HCT116 (cell line): ENCODE results near the gene NCKAP5. TPM values are rescaled to one million over a fixed set of nuclear protein-coding genes. Genes with fewer than 3 reads are reported as not detected.

ENCODE experiments used
- ATAC-seq: fragments of 200-7000 bp; cut with Tn5 transposase; 2 replicates; pipeline ENCODE4 v1.9.1; 2020; ENCODE audit warnings: mild to moderate bottlenecking, moderate library complexity
- BruUV-seq: library from RNA; stranded (reverse); fragments of 400-500 nt; replicated peaks from 2 replicates; lab custom pipeline; 2021; lab: Mats Ljungman, UMichigan
- CTCF ChIA-PET: fragments of 300-600 bp; sonication (Branson Sonifier 250); formaldehyde crosslinking; loops from one replicate; lab custom pipeline; 2021; ENCODE audit warnings: antibody characterized with exemption; lab: Charles Lee
- POLR2A ChIA-PET: fragments of 300-600, 350-600 bp; sonication (Branson Sonifier 250); formaldehyde crosslinking; loops from one replicate; lab custom pipeline; 2021; ENCODE audit warnings: antibody characterized with exemption; lab: Charles Lee
- RAD21 ChIA-PET, 2 experiments: fragments of 300-600 bp; sonication (Branson Sonifier 250); formaldehyde crosslinking; loops; one replicate each; lab custom pipeline; 2023; ENCODE audit warnings: low total read pairs in 2 of 2; ENCODE audit not compliant: uncharacterized antibody in 2 of 2, unreplicated experiment in 2 of 2, low non-redundant PET in 1 of 2; lab: Charles Lee
- DNase-seq: peaks from one replicate; pipeline ENCODE4 v3.0.0-alpha.2; 2010; ENCODE audit warnings: low read depth, low spot score
- H2AFZ ChIP-seq: fragments of 200-600 bp; shearing (Covaris generic), sonication (generic); 2 replicates; pipeline ENCODE4 v1.6.1; 2017; ENCODE audit warnings: low read depth, mixed run types, mixed read lengths, antibody characterized with exemption, low read length; ENCODE audit not compliant: poor library complexity, severe bottlenecking
- H3K27ac ChIP-seq: 2 replicates; pipeline ENCODE4 v1.5.1; 2012; ENCODE audit warnings: low read depth, low read length
- H3K27me3 ChIP-seq: fragments of 200-600 bp; sonication (generic); 2 replicates; pipeline ENCODE4 v1.6.1; 2016; ENCODE audit warnings: mixed run types, low read length, mixed read lengths; ENCODE audit not compliant: insufficient read depth
- H3K36me3 ChIP-seq, 2 experiments: fragments of 200-500 bp in 1 of 2; fragments of 200-600 bp in 1 of 2; sonication (Bioruptor generic) in 1 of 2; sonication (generic) in 1 of 2; 2 replicates each; pipeline versions ENCODE4 v1.5.1 to v1.6.1; 2014 to 2016; ENCODE audit warnings: low read length in 2 of 2, inconsistent platforms in 1 of 2, mixed read lengths in 1 of 2, mixed run types in 1 of 2; ENCODE audit not compliant: insufficient read depth in 2 of 2, control insufficient read depth in 1 of 2
- H3K4me1 ChIP-seq, 2 experiments: fragments of 200-600 bp in 1 of 2; sonication (generic) in 1 of 2; 2 replicates each; pipeline versions ENCODE4 v1.5.1 to v1.6.1; 2012 to 2017; ENCODE audit warnings: low read length in 2 of 2, inconsistent platforms in 1 of 2, mild to moderate bottlenecking in 1 of 2, mixed read lengths in 1 of 2, mixed run types in 1 of 2, moderate library complexity in 1 of 2; ENCODE audit not compliant: insufficient read depth in 2 of 2, control insufficient read depth in 1 of 2
- H3K4me2 ChIP-seq: fragments of 200-600 bp; sonication (generic); 2 replicates; pipeline ENCODE4 v1.6.1; 2017; ENCODE audit warnings: mixed run types, low read length, mixed read lengths
- H3K4me3 ChIP-seq, 2 experiments: fragments of 200-600 bp in 1 of 2; sonication (generic) in 1 of 2; replicated peaks in 1 of 2; 2 replicates each; pipeline ENCODE4 v1.5.1; 2011 to 2016; ENCODE audit warnings: low read length in 2 of 2, control low read depth in 1 of 2, low read depth in 1 of 2, mild to moderate bottlenecking in 1 of 2, mixed read lengths in 1 of 2, mixed run types in 1 of 2
- H3K79me2 ChIP-seq: fragments of 200-600 bp; sonication (generic); 2 replicates; pipeline ENCODE4 v1.6.1; 2017; ENCODE audit warnings: mild to moderate bottlenecking, mixed run types, low read length, moderate library complexity, mixed read lengths; ENCODE audit not compliant: insufficient read depth
- H3K9ac ChIP-seq: fragments of 200-600 bp; sonication (generic); 2 replicates; pipeline ENCODE4 v1.6.1; 2016; ENCODE audit warnings: low read length, mixed read lengths
- H3K9me2 ChIP-seq: fragments of 200-600 bp; sonication (generic), shearing (Covaris generic); 2 replicates; pipeline ENCODE4 v1.6.1; 2017; ENCODE audit warnings: mixed run types, mild to moderate bottlenecking, moderate library complexity; ENCODE audit not compliant: insufficient read depth
- H3K9me3 ChIP-seq, 2 experiments: fragments of 200-500 bp in 1 of 2; fragments of 200-600 bp in 1 of 2; sonication (Bioruptor generic) in 1 of 2; sonication (generic) in 1 of 2; 2 replicates each; pipeline ENCODE4 v1.6.1; 2014 to 2017; ENCODE audit warnings: low read length in 2 of 2, mixed read lengths in 2 of 2, inconsistent platforms in 1 of 2, low read depth in 1 of 2, mild to moderate bottlenecking in 1 of 2, mixed run types in 1 of 2, moderate library complexity in 1 of 2; ENCODE audit not compliant: control insufficient read depth in 1 of 2, insufficient read depth in 1 of 2
- H4K20me1 ChIP-seq: fragments of 200-600 bp; sonication (generic), shearing (Covaris generic); 2 replicates; pipeline ENCODE4 v1.6.1; 2017; ENCODE audit warnings: mixed run types, mild to moderate bottlenecking, moderate library complexity; ENCODE audit not compliant: insufficient read depth
- CBX3 ChIP-seq: IDR thresholded peaks from 2 replicates; pipeline ENCODE4 v1.6.1; 2012; ENCODE audit warnings: low read depth
- CEBPB ChIP-seq: IDR thresholded peaks from 2 replicates; pipeline ENCODE4 v1.6.1; 2012; ENCODE audit warnings: low read depth
- EGR1 ChIP-seq: IDR thresholded peaks from 2 replicates; pipeline ENCODE4 v1.6.1; 2012; ENCODE audit warnings: low read depth
- EZH2 ChIP-seq: fragments of 200-600 bp; sonication (generic); IDR thresholded peaks from 2 replicates; pipeline ENCODE4 v1.6.1; 2017; ENCODE audit warnings: antibody characterized with exemption, mixed run types
- EZH2phosphoT487 ChIP-seq: fragments of 200-600 bp; IDR thresholded peaks from 2 replicates; pipeline ENCODE4 v1.6.1; 2018; ENCODE audit warnings: antibody characterized with exemption, borderline replicate concordance
- JUND ChIP-seq: IDR thresholded peaks from 2 replicates; pipeline ENCODE4 v1.6.1; 2012
- MAX ChIP-seq: IDR thresholded peaks from 2 replicates; pipeline ENCODE4 v1.6.1; 2012
- POLR2A ChIP-seq: IDR thresholded peaks from 2 replicates; pipeline ENCODE4 v1.7.0; 2011; ENCODE audit warnings: borderline replicate concordance; ENCODE audit not compliant: insufficient read depth, insufficient read length; ENCODE audit errors: extremely low read depth
- POLR2AphosphoS5 ChIP-seq: IDR thresholded peaks from 2 replicates; pipeline ENCODE4 v1.6.1; 2011; ENCODE audit warnings: mild to moderate bottlenecking, low read depth, low read length, moderate library complexity
- RAD21 ChIP-seq: IDR thresholded peaks from 2 replicates; pipeline ENCODE4 v1.6.1; 2012; ENCODE audit warnings: low read depth, mild to moderate bottlenecking
- REST ChIP-seq: IDR thresholded peaks from 2 replicates; pipeline ENCODE4 v1.6.1; 2012; ENCODE audit warnings: low read depth
- SIN3A ChIP-seq: IDR thresholded peaks from 2 replicates; pipeline ENCODE4 v1.6.1; 2012; ENCODE audit warnings: low read depth
- SP1 ChIP-seq: IDR thresholded peaks from 2 replicates; pipeline ENCODE4 v1.6.1; 2012; ENCODE audit warnings: low read depth
- ZNF274 ChIP-seq: fragments of 200-500 bp; sonication (Bioruptor generic); IDR thresholded peaks from 2 replicates; pipeline ENCODE4 v1.6.1; 2014; ENCODE audit warnings: mild to moderate bottlenecking, low read depth, low read length, inconsistent platforms
- intact Hi-C: fragments of 100-400 bp; cut with micrococcal nuclease; formaldehyde crosslinking; loops from 2 replicates; pipeline ENCODE4 v1.10.0; 2022
- total RNA-seq: library from RNA; stranded (reverse); gene quantifications from one replicate; pipeline ENCODE4 v1.2.1, GENCODE V29; 2021; ENCODE audit not compliant: unreplicated experiment

The NCKAP5 gene
- total RNA-seq, 1 experiment from 2014 or later: 0.30 TPM

- POLR2A ChIA-PET: no interaction called here
- Histone ChIP-seq H3K9me2 (no peaks in the 10 kb centered on the region), H2AFZ (no peak overlapping the region), H3K4me2 (no peak overlapping the region), H3K36me3 (no peaks in the 10 kb centered on the region), H3K4me3 (no peak overlapping the region), H3K9me3 (no peaks in the 10 kb centered on the region), H3K27ac (no peak overlapping the region), H3K79me2 (no peaks in the 10 kb centered on the region), H3K4me1 (no peaks in the 10 kb centered on the region), H3K27me3 (0 out of 2 replicates have a peak, but pooled peaks cover 12% of the 10 kb centered on the region), H3K9ac (no peak overlapping the region), H4K20me1 (no peaks in the 10 kb centered on the region)
- ATAC-seq (no peak), DNase-seq (no peak)
- RAD21 ChIA-PET: no interaction called here
- CTCF ChIA-PET: no interaction called here
- intact Hi-C loops: no loop called here
- no TSS peak for BruUV-seq
- TF ChIP-seq ZNF274 (no peak), JUND (no peak)
Observed at GRCh38 chr2:132857319-132857718, 710.9 kb downstream of the NCKAP5 start.

GRCh38 chr2:132850688-132851087, 717.6 kb downstream of the NCKAP5 start:
- no peak for DNase-seq
- Histone ChIP-seq H3K9ac (no peak overlapping the region), H4K20me1 (no peaks in the 10 kb centered on the region), H3K36me3 (no peaks in the 10 kb centered on the region), H3K79me2 (no peaks in the 10 kb centered on the region), H3K9me3 (no peaks in the 10 kb centered on the region), H3K4me1 (no peaks in the 10 kb centered on the region), H3K4me2 (no peak overlapping the region), H3K27ac (no peak overlapping the region), H3K9me2 (no peaks in the 10 kb centered on the region), H2AFZ (no peak overlapping the region), H3K27me3 (peaks cover 20% of the 10 kb centered on the region), H3K4me3 (no peak overlapping the region)
- TF ChIP-seq SIN3A (no peak), CEBPB (no peak)
- ChIA-PET POLR2A (no interaction called here), RAD21 (no interaction called here), CTCF (no interaction called here)
- BruUV-seq: no TSS peak
- intact Hi-C loops: no loop called here
- no peak for ATAC-seq

- ChIA-PET POLR2A (no interaction called here), CTCF (no interaction called here), RAD21 (no interaction called here)
- no peak overlapping the region for H2AFZ ChIP-seq
- intact Hi-C loops: no loop called here
- peaks cover 20% of the 10 kb centered on the region for H3K27me3 ChIP-seq
- no peaks in the 10 kb centered on the region for H4K20me1 ChIP-seq
- no peaks in the 10 kb centered on the region for H3K4me1 ChIP-seq
- no TSS peak for BruUV-seq
- no peak overlapping the region for H3K27ac ChIP-seq
- H3K36me3 ChIP-seq: no peaks in the 10 kb centered on the region
- no peaks in the 10 kb centered on the region for H3K9me3 ChIP-seq
- ATAC-seq (no peak), DNase-seq (no peak)
- H3K4me2 ChIP-seq: no peak overlapping the region
- no peak overlapping the region for H3K9ac ChIP-seq
- H3K9me2 ChIP-seq: no peaks in the 10 kb centered on the region
- no peaks in the 10 kb centered on the region for H3K79me2 ChIP-seq
- no peak overlapping the region for H3K4me3 ChIP-seq
- TF ChIP-seq EZH2: no peak
- TF ChIP-seq ZNF274: no peak
- no peak for TF ChIP-seq CBX3
- no peak for TF ChIP-seq RAD21
- TF ChIP-seq POLR2AphosphoS5: no peak
- TF ChIP-seq EGR1: no peak
- TF ChIP-seq MAX: no peak
- TF ChIP-seq REST: no peak
- TF ChIP-seq SP1: no peak
- no peak for TF ChIP-seq EZH2phosphoT487
- TF ChIP-seq POLR2A: no peak
Observed at GRCh38 chr2:132849118-132849517, 719.1 kb downstream of the NCKAP5 start.
